Measurements from ENCODE around the gene EDARADD.
"Not testable (repeated sequence)": the region's sequence is repeated elsewhere in the genome, so short reads cannot be mapped to it uniquely, and the experiment has no call there.

DNA sequence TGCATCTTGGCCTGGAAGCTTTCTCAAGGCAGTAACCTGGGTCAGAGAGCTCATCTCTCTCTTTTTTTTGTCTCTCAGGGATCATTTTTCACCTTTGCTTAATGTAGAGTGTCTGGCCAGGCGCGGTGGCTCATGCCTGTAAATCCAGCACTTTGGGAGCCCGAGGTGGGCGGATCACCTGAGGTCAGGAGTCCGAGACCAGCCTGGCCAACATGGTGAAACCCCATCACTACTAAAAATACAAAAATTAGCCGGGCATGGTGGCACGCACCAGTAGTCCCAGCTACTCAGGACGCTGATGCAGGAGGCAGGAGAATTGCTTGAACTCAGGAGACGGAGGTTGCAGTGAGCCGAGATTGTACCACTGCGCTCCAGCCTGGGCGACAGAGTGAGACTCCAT lies 27.4 kb upstream of the EDARADD start:
- TF ChIP-seq, protein P1, sequence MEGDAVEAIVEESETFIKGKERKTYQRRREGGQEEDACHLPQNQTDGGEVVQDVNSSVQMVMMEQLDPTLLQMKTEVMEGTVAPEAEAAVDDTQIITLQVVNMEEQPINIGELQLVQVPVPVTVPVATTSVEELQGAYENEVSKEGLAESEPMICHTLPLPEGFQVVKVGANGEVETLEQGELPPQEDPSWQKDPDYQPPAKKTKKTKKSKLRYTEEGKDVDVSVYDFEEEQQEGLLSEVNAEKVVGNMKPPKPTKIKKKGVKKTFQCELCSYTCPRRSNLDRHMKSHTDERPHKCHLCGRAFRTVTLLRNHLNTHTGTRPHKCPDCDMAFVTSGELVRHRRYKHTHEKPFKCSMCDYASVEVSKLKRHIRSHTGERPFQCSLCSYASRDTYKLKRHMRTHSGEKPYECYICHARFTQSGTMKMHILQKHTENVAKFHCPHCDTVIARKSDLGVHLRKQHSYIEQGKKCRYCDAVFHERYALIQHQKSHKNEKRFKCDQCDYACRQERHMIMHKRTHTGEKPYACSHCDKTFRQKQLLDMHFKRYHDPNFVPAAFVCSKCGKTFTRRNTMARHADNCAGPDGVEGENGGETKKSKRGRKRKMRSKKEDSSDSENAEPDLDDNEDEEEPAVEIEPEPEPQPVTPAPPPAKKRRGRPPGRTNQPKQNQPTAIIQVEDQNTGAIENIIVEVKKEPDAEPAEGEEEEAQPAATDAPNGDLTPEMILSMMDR (conservative IDR thresholded peaks at IDR 0.05; ENCODE audit: low read depth, low read length): not testable (repeated sequence)
- TF ChIP-seq EZH2phosphoT487 (IDR thresholded peaks at IDR 0.05; ENCODE audit: borderline replicate concordance, low read length); EZH2 (IDR thresholded peaks at IDR 0.05; ENCODE audit: low read length, unreplicated experiment): not testable (repeated sequence)

Data from PC-3 (cell line).